PC-9 (cell line): ENCODE measurements around the gene BMPR1B. TPM values are rescaled to one million over a fixed set of nuclear protein-coding genes. Genes with fewer than 3 reads are reported as not detected.

Experiments
- BruUV-seq: library from RNA; stranded (reverse); fragments of 400-500 nt; replicated peaks from 2 replicates; lab custom pipeline; 2021; lab: Mats Ljungman, UMichigan
- CTCF ChIA-PET: fragments of 300-600 bp; sonication (Branson Sonifier 250); formaldehyde crosslinking; loops from one replicate; lab custom pipeline; 2022; ENCODE audit warnings: antibody characterized with exemption; lab: Charles Lee
- POLR2A ChIA-PET: fragments of 300-600 bp; sonication (Branson Sonifier 250); formaldehyde crosslinking; loops from one replicate; lab custom pipeline; 2022; ENCODE audit warnings: antibody characterized with exemption; ENCODE audit not compliant: unreplicated experiment; lab: Charles Lee
- DNase-seq, 2 experiments: peaks; one replicate each; pipeline versions ENCODE4 v3.0.0 to v3.0.0-alpha.2; 2015 to 2022; ENCODE audit warnings: mixed read lengths in 1 of 2
- H2AFZ ChIP-seq: fragments of 200-600 bp; sonication (generic); 2 replicates; pipeline ENCODE4 v1.8.1; 2017; ENCODE audit warnings: antibody characterized with exemption
- H3F3A ChIP-seq: fragments of 200-600 bp; sonication (generic); 2 replicates; pipeline ENCODE4 v1.8.1; 2017; ENCODE audit warnings: antibody characterized with exemption, mild to moderate bottlenecking, low read depth; ENCODE audit not compliant: insufficient read depth
- H3K27ac ChIP-seq: fragments of 200-600 bp; sonication (generic); 2 replicates; pipeline ENCODE4 v1.6.1; 2016; ENCODE audit warnings: mixed run types
- H3K27me3 ChIP-seq: fragments of 200-600 bp; sonication (generic); 2 replicates; pipeline ENCODE4 v1.6.1; 2016; ENCODE audit warnings: low read depth, mixed run types; ENCODE audit not compliant: insufficient read depth
- H3K36me3 ChIP-seq: fragments of 200-600 bp; sonication (generic); 2 replicates; pipeline ENCODE4 v1.6.1; 2016; ENCODE audit warnings: low read depth, mixed run types
- H3K4me1 ChIP-seq: fragments of 200-600 bp; sonication (generic); replicated peaks from 2 replicates; pipeline ENCODE4 v1.6.1; 2016; ENCODE audit warnings: mixed run types; ENCODE audit not compliant: insufficient read depth
- H3K4me2 ChIP-seq: fragments of 200-600 bp; sonication (generic); 2 replicates; pipeline ENCODE4 v1.6.1; 2017; ENCODE audit warnings: mixed run types
- H3K4me3 ChIP-seq: fragments of 200-600 bp; sonication (generic); 2 replicates; pipeline ENCODE4 v1.6.1; 2016; ENCODE audit warnings: mixed run types
- H3K79me2 ChIP-seq: fragments of 200-600 bp; sonication (generic); 2 replicates; pipeline ENCODE4 v1.6.1; 2017; ENCODE audit warnings: low read depth, mixed run types
- H3K9me2 ChIP-seq: fragments of 200-600 bp; sonication (generic); 2 replicates; pipeline ENCODE4 v1.8.1; 2017; ENCODE audit warnings: mild to moderate bottlenecking; ENCODE audit not compliant: insufficient read depth
- H3K9me3 ChIP-seq: fragments of 200-600 bp; sonication (generic); 2 replicates; pipeline ENCODE4 v1.8.1; 2016; ENCODE audit warnings: low read depth; ENCODE audit not compliant: insufficient read depth
- H4K20me1 ChIP-seq: fragments of 200-600 bp; sonication (generic); 2 replicates; pipeline ENCODE4 v1.8.1; 2017; ENCODE audit not compliant: insufficient read depth
- CTCF ChIP-seq: fragments of 200-600 bp; sonication (generic); conservative IDR thresholded peaks from 2 replicates; pipeline ENCODE4 v1.6.1; 2017; ENCODE audit warnings: mixed run types, antibody characterized with exemption, mild to moderate bottlenecking, moderate library complexity
- EZH2 ChIP-seq: fragments of 200-600 bp; sonication (generic); IDR thresholded peaks from 2 replicates; pipeline ENCODE4 v1.8.0; 2017; ENCODE audit warnings: antibody characterized with exemption, low read depth
- intact Hi-C: fragments of 100-400 bp; cut with micrococcal nuclease; formaldehyde crosslinking; loops from one replicate; pipeline ENCODE4 v1.10.0; 2022; ENCODE audit not compliant: unreplicated experiment
- total RNA-seq: library from RNA; stranded (reverse); gene quantifications from 2 replicates; pipeline ENCODE4 v1.2.3, GENCODE V29; 2021

The BMPR1B gene
- total RNA-seq, 1 experiment from 2014 or later, result 1.1 TPM

DNA sequence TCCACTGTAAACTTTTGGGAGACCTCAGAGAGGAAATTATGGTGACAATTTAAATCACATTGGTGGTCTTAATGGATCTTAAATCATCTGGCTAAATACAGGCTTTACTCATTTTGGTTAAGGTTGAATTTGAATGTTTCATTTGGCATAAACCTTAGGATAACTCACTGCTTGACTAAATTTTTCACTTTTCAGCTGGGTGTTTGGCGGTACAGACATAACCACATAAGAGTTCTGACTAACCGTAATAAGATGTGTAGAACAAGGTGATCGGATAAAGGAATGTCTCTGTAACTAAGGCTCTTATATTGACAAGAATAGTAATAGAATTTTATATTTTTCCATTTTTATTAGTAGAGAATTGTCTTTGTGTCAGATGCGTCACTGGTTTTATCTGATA lies 281.0 kb downstream of the BMPR1B start:
- H3K4me2 ChIP-seq, result no peak overlapping the region
- CTCF ChIA-PET, result no interaction called here
- H3K4me3 ChIP-seq, result no peak overlapping the region
- no peaks in the 10 kb centered on the region for H3K9me3 ChIP-seq
- H3K27ac ChIP-seq, result no peak overlapping the region
- POLR2A ChIA-PET, result no interaction called here
- no peak overlapping the region for H2AFZ ChIP-seq
- no peaks in the 10 kb centered on the region for H3K4me1 ChIP-seq
- no peaks in the 10 kb centered on the region for H3F3A ChIP-seq
- no peaks in the 10 kb centered on the region for H4K20me1 ChIP-seq
- H3K79me2 ChIP-seq, result no peaks in the 10 kb centered on the region
- no peaks in the 10 kb centered on the region for H3K27me3 ChIP-seq
- BruUV-seq, result no TSS peak
- TF ChIP-seq EZH2, result no peak
- TF ChIP-seq CTCF, result no peak
- H3K36me3 ChIP-seq, result no peaks in the 10 kb centered on the region
- DNase-seq, result no peak
- intact Hi-C loops, result no loop called here
- H3K9me2 ChIP-seq, result no peaks in the 10 kb centered on the region

GRCh38 chr4:95044324-95044837 lies 286.6 kb downstream of the BMPR1B start:
- intact Hi-C loops, result no loop called here
- Histone ChIP-seq H3F3A (no peaks in the 10 kb centered on the region), H3K9me3 (no peaks in the 10 kb centered on the region), H3K27ac (no peak overlapping the region), H4K20me1 (no peaks in the 10 kb centered on the region), H3K4me2 (no peak overlapping the region), H2AFZ (no peak overlapping the region), H3K79me2 (no peaks in the 10 kb centered on the region), H3K27me3 (no peaks in the 10 kb centered on the region), H3K9me2 (no peaks in the 10 kb centered on the region), H3K36me3 (no peaks in the 10 kb centered on the region), H3K4me1 (no peaks in the 10 kb centered on the region), H3K4me3 (no peak overlapping the region)
- TF ChIP-seq EZH2 (no peak), CTCF (no peak)
- CTCF ChIA-PET, result no interaction called here
- POLR2A ChIA-PET, result interaction anchor here (0.6 kb wide), 1 partner anchor 84 kb away, joined by 3 read pairs; no protein-coding TSS in a partner anchor
- BruUV-seq, result no TSS peak
- DNase-seq, result no peak

- no peaks in the 10 kb centered on the region for H3K9me2 ChIP-seq
- H3K27ac ChIP-seq, result no peak overlapping the region
- no peaks in the 10 kb centered on the region for H3K4me1 ChIP-seq
- no peaks in the 10 kb centered on the region for H3K36me3 ChIP-seq
- no peak for TF ChIP-seq CTCF
- TF ChIP-seq EZH2, result no peak
- no peaks in the 10 kb centered on the region for H4K20me1 ChIP-seq
- no TSS peak for BruUV-seq
- H3K27me3 ChIP-seq, result no peaks in the 10 kb centered on the region
- POLR2A ChIA-PET, result no interaction called here
- DNase-seq, result no peak
- CTCF ChIA-PET, result no interaction called here
- H3K4me3 ChIP-seq, result no peak overlapping the region
- no peaks in the 10 kb centered on the region for H3K9me3 ChIP-seq
- no peak overlapping the region for H2AFZ ChIP-seq
- no peaks in the 10 kb centered on the region for H3K79me2 ChIP-seq
- H3F3A ChIP-seq, result no peaks in the 10 kb centered on the region
- intact Hi-C loops, result no loop called here
- no peak overlapping the region for H3K4me2 ChIP-seq
Observed at GRCh38 chr4:95045429-95045828, 287.7 kb downstream of the BMPR1B start.
